HFF-Myc (cell line): ENCODE results near the gene HOXD3.

Experiments used
- DNase-seq: peaks from one replicate; pipeline ENCODE4 v3.0.0-alpha.2; 2011; ENCODE audit warnings: low read depth; ENCODE audit errors: extremely low read depth
- H3K4me3 ChIP-seq: replicated peaks from 2 replicates; pipeline ENCODE4 v1.5.1; 2011; ENCODE audit warnings: low read depth, mild to moderate bottlenecking, control low read depth, low read length
- CTCF ChIP-seq: IDR thresholded peaks from 2 replicates; pipeline ENCODE4 v1.5.1; 2012; ENCODE audit warnings: mild to moderate bottlenecking, low read depth, low read length, control low read depth; ENCODE audit errors: missing control alignments

Gene HOXD3

GRCh38 chr2:176130957-176131847, 25.9 kb upstream of the HOXD3 start:
- no peak for TF ChIP-seq CTCF

GRCh38 chr2:176131848-176132158, 25.3 kb upstream of the HOXD3 start:
- no peak for DNase-seq
- no peak overlapping the region for H3K4me3 ChIP-seq
- TF ChIP-seq CTCF, result no peak

More at GRCh38 chr2:176130957-176131847, 25.9 kb upstream of the HOXD3 start:
- DNase-seq, result no peak
- H3K4me3 ChIP-seq, result no peak overlapping the region

GRCh38 chr2:176132205-176133171, 24.6 kb upstream of the HOXD3 start:
- TF ChIP-seq CTCF, result no peak
- no peak for DNase-seq
- no peak overlapping the region for H3K4me3 ChIP-seq

- no peak for DNase-seq
- TF ChIP-seq CTCF, result no peak
- H3K4me3 ChIP-seq, result no peak overlapping the region
Observed at GRCh38 chr2:176133389-176133788, 23.7 kb upstream of the HOXD3 start.

- no peak for DNase-seq
- no peak overlapping the region for H3K4me3 ChIP-seq
- no peak for TF ChIP-seq CTCF
Observed at GRCh38 chr2:176134035-176134434, 23.1 kb upstream of the HOXD3 start.

- DNase-seq, result no peak
- no peak overlapping the region for H3K4me3 ChIP-seq
- no peak for TF ChIP-seq CTCF
Observed at GRCh38 chr2:176135035-176135440, 22.1 kb upstream of the HOXD3 start.
